Liver (tissue), 3 donors: ENCODE data around the gene PIH1D2.

Experiments used
- CTCF ChIP-seq: fragments of 150-350 bp; IDR thresholded peaks from 2 replicates; pipeline ENCODE4 v1.5.1; 2017; ENCODE audit warnings: improper control_type of control experiment, low read depth, low read length; ENCODE audit not compliant: missing input control
- SP1 ChIP-seq: IDR thresholded peaks from 2 replicates; pipeline ENCODE4 v1.6.1; 2018; ENCODE audit warnings: antibody characterized with exemption, mild to moderate bottlenecking
- donor health status: healthy.
- donor health status: healthy.

- no peak for TF ChIP-seq CTCF
- TF ChIP-seq SP1: no peak
Observed at GRCh38 chr11:112058103-112058502, 15.7 kb downstream of the PIH1D2 start.
